Measurements from ENCODE around the gene KCNN4.

DNA sequence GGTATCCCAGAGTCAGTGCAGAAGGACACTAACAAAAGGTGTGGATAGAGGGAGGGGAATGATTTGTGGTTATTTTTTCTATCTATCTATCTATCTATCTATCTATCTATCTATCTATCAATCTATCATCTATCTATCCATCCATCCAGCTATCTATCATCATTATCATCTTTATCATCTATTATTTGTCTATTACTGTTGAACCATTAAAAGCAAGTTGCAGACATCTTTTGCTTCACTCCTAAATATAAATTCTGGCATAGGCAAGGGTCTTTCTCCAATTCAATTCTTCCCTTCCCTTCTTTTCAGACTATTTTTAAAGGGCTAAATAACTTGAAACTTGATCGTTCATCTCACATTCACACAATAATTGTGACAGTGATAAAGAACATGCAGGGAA, 31.5 kb upstream of the KCNN4 start:
- TF ChIP-seq, protein P1, sequence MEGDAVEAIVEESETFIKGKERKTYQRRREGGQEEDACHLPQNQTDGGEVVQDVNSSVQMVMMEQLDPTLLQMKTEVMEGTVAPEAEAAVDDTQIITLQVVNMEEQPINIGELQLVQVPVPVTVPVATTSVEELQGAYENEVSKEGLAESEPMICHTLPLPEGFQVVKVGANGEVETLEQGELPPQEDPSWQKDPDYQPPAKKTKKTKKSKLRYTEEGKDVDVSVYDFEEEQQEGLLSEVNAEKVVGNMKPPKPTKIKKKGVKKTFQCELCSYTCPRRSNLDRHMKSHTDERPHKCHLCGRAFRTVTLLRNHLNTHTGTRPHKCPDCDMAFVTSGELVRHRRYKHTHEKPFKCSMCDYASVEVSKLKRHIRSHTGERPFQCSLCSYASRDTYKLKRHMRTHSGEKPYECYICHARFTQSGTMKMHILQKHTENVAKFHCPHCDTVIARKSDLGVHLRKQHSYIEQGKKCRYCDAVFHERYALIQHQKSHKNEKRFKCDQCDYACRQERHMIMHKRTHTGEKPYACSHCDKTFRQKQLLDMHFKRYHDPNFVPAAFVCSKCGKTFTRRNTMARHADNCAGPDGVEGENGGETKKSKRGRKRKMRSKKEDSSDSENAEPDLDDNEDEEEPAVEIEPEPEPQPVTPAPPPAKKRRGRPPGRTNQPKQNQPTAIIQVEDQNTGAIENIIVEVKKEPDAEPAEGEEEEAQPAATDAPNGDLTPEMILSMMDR (IDR thresholded peaks at IDR 0.05): no peak
- TF ChIP-seq POLR2A (IDR thresholded peaks at IDR 0.05): no peak
